Fibroblast of pulmonary artery (primary cell): ENCODE data around the gene RPS14.

Experiments
- DNase-seq: peaks from one replicate; pipeline ENCODE4 v3.0.0-alpha.2; 2010; ENCODE audit warnings: low read depth
- H3K4me3 ChIP-seq: replicated peaks from 2 replicates; pipeline ENCODE4 v1.5.1; 2011; ENCODE audit warnings: low read depth, mild to moderate bottlenecking, control low read depth, low read length, moderate library complexity
- TF ChIP-seq, protein P1 (sequence below): IDR thresholded peaks from 2 replicates; pipeline ENCODE4 v1.5.1; 2011; ENCODE audit warnings: mild to moderate bottlenecking, control low read depth, low read length, inconsistent platforms; ENCODE audit errors: missing control alignments

The RPS14 gene

DNA sequence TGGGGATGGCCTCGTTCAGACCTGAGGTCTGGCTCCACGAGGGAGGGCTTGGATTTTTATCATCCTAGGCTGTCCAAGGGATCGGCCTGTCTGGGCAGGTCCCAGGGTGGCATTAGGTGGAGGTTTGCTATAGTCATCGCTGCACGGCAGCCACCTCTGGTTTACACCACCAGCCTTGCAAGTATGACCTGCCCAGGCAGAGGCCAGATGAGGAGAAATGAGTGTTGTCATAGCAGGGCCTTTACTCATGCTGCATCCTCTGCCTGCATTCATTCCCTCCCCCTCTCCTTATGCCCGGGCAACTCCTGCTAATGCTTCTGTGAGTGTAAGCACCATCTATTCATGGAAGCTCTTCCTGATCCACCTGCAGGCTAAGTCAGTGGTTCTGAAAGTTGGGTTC is 43.1 kb upstream of the RPS14 start:
- H3K4me3 ChIP-seq, result no peak overlapping the region
- DNase-seq, result no peak
- TF ChIP-seq, protein P1, sequence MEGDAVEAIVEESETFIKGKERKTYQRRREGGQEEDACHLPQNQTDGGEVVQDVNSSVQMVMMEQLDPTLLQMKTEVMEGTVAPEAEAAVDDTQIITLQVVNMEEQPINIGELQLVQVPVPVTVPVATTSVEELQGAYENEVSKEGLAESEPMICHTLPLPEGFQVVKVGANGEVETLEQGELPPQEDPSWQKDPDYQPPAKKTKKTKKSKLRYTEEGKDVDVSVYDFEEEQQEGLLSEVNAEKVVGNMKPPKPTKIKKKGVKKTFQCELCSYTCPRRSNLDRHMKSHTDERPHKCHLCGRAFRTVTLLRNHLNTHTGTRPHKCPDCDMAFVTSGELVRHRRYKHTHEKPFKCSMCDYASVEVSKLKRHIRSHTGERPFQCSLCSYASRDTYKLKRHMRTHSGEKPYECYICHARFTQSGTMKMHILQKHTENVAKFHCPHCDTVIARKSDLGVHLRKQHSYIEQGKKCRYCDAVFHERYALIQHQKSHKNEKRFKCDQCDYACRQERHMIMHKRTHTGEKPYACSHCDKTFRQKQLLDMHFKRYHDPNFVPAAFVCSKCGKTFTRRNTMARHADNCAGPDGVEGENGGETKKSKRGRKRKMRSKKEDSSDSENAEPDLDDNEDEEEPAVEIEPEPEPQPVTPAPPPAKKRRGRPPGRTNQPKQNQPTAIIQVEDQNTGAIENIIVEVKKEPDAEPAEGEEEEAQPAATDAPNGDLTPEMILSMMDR, result no peak

DNA sequence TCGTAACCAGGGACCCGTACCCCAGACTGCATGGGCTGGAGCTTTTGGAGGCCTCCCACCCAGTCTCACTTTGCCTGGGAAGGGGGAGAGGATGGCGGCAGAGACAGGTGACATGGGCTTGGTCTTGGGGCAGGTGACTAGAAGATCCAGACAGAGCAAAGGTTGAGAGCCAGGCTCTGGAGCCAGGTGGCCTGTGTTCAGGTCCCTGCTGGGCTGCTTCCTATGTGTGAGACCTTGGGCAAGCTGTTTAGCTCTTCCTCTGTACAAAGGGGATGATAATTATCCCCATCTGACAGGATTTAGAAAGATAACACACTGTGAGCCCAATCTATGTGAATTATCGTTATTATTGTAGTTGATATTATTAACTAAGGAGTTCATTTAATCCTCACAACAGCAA is 42.3 kb upstream of the RPS14 start:
- DNase-seq, result no peak
- no peak overlapping the region for H3K4me3 ChIP-seq
- TF ChIP-seq, protein P1, result no peak

DNA sequence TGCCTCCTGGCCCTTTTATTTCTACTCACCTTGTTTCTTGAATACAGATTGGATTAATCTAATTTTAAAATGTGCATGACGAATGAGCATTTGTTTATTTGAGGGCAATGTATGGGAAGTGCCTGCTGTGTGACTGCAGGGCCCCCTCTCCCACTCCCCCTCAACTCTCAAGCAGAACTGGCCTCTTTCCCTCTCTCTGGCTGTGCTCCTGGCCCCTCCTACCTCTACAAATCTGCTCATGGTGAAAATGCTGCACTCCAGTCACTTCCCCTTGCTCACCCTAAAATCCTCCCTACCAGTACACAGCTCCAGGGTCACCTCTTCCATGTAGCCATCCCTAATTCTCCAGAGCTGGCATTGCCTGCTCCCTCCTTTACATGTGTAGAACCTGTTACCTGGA is 41.2 kb upstream of the RPS14 start:
- no peak overlapping the region for H3K4me3 ChIP-seq
- TF ChIP-seq, protein P1, result no peak
- no peak for DNase-seq

DNA sequence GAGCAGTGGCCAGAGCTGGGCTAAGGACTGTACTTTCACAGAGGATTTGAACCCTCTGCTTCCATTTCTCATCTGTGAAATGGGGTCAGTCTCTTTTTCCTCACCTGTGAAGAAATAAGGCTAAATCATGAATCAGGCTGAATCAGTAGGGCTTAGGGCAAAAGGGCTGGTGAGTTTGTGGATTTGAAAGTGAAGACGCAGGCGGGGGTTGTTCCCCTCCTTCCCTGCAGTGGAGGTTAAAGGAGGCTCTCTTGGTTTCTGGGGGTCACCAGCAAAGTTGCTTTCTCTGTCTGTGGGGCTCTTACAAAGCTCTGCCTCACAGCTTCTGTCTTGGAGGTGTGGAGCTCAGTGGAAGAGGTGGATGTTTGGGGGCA is 40.7 kb upstream of the RPS14 start:
- no peak for DNase-seq
- TF ChIP-seq, protein P1, result no peak
- H3K4me3 ChIP-seq, result no peak overlapping the region

DNA sequence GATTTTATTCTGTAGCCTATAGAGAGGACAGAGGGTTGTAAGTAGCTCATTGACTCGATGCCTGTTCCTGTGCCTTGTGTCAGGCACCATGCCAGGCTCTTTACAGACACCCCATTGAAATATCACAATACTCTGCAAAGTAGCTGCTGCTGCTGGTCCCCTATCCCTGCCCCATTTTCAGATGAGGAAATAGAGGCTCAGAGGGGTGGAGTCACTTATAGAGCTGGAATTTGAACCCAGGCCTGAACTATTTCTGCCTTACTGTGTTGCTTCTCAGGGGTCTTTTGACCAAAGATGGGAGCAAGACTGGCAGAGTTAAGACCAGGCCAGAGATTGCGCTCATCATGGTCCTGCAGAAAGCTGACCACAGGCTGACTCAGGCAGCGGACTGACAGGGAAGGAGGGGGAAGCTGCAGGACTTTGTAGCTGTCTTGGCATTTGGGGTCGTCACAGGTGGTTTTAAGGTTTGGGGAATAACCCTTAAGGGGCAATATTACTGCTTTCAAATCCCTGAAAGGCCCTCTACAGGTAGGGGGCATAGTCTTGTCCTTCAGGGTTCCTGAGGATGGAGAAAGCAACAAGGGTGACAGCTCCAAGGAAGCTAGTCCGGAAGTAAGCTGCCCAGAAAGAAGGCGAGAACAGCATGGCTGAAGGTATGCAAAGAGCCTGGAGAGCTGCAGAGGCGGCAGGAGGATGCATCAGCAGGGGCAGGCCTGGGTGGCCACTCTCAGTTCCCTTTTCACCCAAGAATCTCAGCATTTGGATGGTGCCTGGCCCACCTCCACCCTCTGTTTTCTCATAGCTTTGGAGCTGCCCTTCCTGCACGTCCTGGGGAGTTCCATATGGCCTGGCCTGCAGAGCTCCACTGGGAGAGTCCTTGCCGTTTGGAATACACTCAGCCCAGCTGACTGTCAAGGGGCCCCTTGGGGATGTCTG is 40.1 kb upstream of the RPS14 start:
- TF ChIP-seq, protein P1, result no peak
- DNase-seq, result no peak
- H3K4me3 ChIP-seq, result no peak overlapping the region

DNA sequence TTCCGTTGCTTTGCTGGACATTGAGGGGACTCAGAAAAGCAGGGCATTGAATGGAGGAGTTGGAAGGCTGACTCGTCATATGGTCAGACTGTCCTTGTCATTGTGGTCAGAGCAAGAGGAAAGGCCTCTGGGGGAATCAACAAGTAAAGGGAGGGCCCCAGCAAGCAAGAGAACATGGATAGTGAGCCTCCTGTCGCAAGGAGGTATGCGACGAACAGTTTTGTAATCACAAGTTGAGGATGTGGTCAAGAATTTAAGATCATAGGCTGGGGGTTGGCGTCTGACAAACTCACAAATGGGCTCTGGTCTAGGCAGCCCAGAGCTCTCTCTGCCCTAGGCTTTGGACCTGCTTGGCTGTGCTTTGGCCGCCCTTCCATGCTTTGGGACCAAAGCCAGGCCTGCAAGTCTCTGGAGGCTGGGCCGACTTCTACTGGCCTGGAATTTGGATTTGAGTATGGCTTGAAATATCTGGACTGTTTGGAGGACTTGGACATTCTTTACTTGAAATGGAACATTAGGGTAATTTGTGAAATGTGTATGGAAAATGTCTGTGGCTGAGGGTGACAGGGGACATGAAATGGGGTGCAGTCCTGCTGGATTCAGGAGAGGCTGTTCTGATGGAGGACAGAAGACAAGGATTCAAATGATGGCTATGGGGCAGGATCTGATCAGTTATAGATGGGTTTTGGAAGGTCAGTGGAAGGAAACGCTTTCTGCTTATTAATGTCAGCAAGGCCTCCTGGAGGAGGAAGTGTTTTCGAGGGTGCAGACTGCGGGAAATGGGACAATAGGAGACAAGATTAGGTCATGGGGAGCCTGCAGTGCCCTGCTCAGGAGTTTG is 39.2 kb upstream of the RPS14 start:
- peak overlapping the region; percentile 80 for H3K4me3 ChIP-seq
- DNase-seq, result peak; percentile 75
- TF ChIP-seq, protein P1, result no peak
